Loucy (cell line): Measurements from ENCODE around the gene RAD23B.

ENCODE experiments used
- CTCF ChIP-seq: fragments of 200-600 bp; sonication (generic); conservative IDR thresholded peaks from 2 replicates; pipeline ENCODE4 v1.5.1; 2014; ENCODE audit warnings: mild to moderate bottlenecking, antibody characterized with exemption, low read length
- EZH2phosphoT487 ChIP-seq: fragments of 200-600 bp; IDR thresholded peaks from 2 replicates; pipeline ENCODE4 v1.6.1; 2018; ENCODE audit warnings: antibody characterized with exemption, mild to moderate bottlenecking, moderate library complexity, borderline replicate concordance

- TF ChIP-seq EZH2phosphoT487 (no peak), CTCF (no peak)
Observed at GRCh38 chr9:107328510-107328909, 45.4 kb downstream of the RAD23B start.
